AG09309 (cell line): ENCODE data around the gene CEBPE.
A peak's percentile ranks its signal among the peaks of the same experiment; 100 is the strongest.

Experiments
- DNase-seq: peaks from one replicate; pipeline ENCODE4 v3.0.0-alpha.2; 2010; ENCODE audit warnings: low read depth
- H3K4me3 ChIP-seq: 2 replicates; pipeline ENCODE4 v1.5.1; 2011; ENCODE audit warnings: mild to moderate bottlenecking, low read depth, low read length, moderate library complexity; ENCODE audit not compliant: control insufficient read depth
- CTCF ChIP-seq: IDR thresholded peaks from 2 replicates; pipeline ENCODE4 v1.5.1; 2011; ENCODE audit warnings: mild to moderate bottlenecking, low read depth, low read length, inconsistent platforms; ENCODE audit not compliant: insufficient read depth, control insufficient read depth; ENCODE audit errors: missing control alignments

CEBPE gene

GRCh38 chr14:23080474-23080873 lies 38.6 kb downstream of the CEBPE start:
- H3K4me3 ChIP-seq: no peak overlapping the region
- no peak for TF ChIP-seq CTCF
- no peak for DNase-seq

DNA sequence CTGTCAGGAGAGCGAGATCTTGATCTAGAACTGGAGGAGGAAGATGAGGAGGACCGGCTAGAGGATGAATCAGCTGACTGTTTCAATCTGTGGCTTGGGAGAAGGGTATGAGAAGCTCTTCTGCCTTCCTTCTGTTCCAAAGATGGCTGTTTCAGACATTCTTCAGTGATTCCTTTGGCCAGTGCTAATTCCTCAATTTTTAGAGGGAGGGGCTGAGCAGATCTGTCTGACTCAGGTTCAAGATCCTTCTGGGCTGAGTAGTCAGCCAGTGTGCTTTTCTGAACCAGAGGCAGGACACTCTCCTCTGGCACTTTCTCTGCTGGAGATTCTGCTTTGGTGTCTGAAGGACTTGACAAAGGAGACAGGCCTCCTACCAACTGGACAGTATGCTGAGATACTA lies 39.3 kb downstream of the CEBPE start:
- DNase-seq: no peak
- TF ChIP-seq CTCF: no peak
- no peak overlapping the region for H3K4me3 ChIP-seq

GRCh38 chr14:23078692-23079116 lies 40.4 kb downstream of the CEBPE start:
- TF ChIP-seq CTCF: no peak
- peak; percentile 92 for DNase-seq
- H3K4me3 ChIP-seq: no peak overlapping the region

DNA sequence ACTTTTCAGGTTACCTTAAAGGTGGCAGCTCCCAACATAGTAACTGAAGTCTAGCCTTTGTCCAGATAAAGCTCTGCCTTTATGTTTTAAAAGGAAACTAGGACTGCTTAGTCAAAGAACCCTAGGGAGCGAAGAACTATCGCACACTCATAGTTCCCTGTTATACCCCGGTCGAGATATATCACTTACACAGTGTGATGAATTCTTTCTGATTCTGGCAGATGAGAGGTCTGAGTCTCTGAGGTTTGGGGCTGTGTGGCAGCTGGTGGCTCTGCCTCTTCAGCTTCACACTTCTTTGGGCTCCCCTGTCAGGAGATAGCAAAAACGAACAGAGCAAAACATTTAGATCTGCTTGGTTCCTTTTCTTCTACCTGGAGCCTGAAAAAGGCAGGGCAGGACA lies 41.1 kb downstream of the CEBPE start:
- no peak for TF ChIP-seq CTCF

GRCh38 chr14:23076785-23077408 lies 42.2 kb downstream of the CEBPE start:
- no peak for DNase-seq
- TF ChIP-seq CTCF: peak; percentile 44
- H3K4me3 ChIP-seq: no peak overlapping the region

More for the DNA sequence above, 41.1 kb downstream of the CEBPE start:
- no peak overlapping the region for H3K4me3 ChIP-seq
- DNase-seq: no peak

- no peak for TF ChIP-seq CTCF
- no peak for DNase-seq
- no peak overlapping the region for H3K4me3 ChIP-seq
Measured at GRCh38 chr14:23074906-23075305, 44.1 kb downstream of the CEBPE start.
